B cell (primary cell): ENCODE measurements around the gene SPHK1.

Source experiments
- CTCF ChIP-seq: fragments of 200-600 bp; IDR thresholded peaks from one replicate; pipeline ENCODE4 v1.8.0; 2022; ENCODE audit warnings: antibody characterized with exemption, mild to moderate bottlenecking
- EZH2 ChIP-seq: IDR thresholded peaks from 2 replicates; pipeline ENCODE4 v1.6.1; 2012; ENCODE audit warnings: borderline replicate concordance, low read depth, mild to moderate bottlenecking, moderate library complexity, low read length; ENCODE audit not compliant: insufficient read depth, poor library complexity, severe bottlenecking

- no peak for TF ChIP-seq CTCF
- TF ChIP-seq EZH2, result no peak
These were observed 33.2 kb downstream of the SPHK1 start for GRCh38 chr17:76417499-76418143.
